ENCODE measurements around the gene POU2F2. TPM values are rescaled to one million over a fixed set of nuclear protein-coding genes. Genes with fewer than 3 reads are reported as not detected.

POU2F2 gene
- total and polyA plus RNA-seq, 2 experiments from 2014 or later, result 2.3 to 4.6 TPM

DNA sequence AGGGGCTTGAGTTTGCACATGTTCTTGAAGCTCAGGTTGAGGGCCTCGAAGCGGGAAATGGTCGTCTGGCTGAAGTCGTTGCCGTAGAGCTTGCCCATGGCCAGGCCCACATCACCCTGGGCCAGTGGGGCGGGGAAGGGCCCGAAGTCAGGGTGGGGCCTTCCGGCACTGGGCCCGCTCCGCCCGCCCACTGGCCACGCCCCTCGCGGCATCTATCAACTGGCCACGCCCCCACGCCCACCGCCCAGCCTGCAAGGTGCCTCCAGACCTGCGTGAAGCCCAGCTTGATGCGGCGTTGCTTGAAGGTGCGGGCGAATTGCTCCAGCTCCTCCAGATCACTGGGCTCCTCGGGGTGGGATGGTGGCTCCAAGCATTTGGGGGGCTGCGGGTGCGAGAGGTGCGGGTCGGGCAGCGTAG, 36.4 kb downstream of the POU2F2 start:
- Mint-ChIP-seq H3K27ac (no peak overlapping the region), H3K36me3 (ENCODE audit: low read depth) (no peaks in the 10 kb centered on the region), H3K4me3 (peak overlapping the region; percentile 65), H3K9me3 (no peaks in the 10 kb centered on the region), H3K27me3 (ENCODE audit: insufficient read depth, low read depth, poor library complexity) (peaks cover 11% of the 10 kb centered on the region), H3K4me1 (peaks cover 26% of the 10 kb centered on the region)
- no peaks in the 10 kb centered on the region for H3K36me3 ChIP-seq (ENCODE audit: insufficient read depth)
- no peaks in the 10 kb centered on the region for H3K27me3 ChIP-seq (ENCODE audit: insufficient read depth)
- 0 out of 2 replicates have a peak, but pooled peaks cover 9% of the 10 kb centered on the region for H3F3A ChIP-seq (replicated peaks; ENCODE audit: low read depth)
- DNase-seq (ENCODE audit: low spot score) (peak; percentile 95), ATAC-seq (peak; percentile 89)
- H3K4me1 ChIP-seq (ENCODE audit: insufficient read depth), result peaks cover 8% of the 10 kb centered on the region; the same call in 1 of the 2 replicates
- H3K4me3 ChIP-seq, result peak overlapping the region; percentile 62
- H3K9me2 ChIP-seq (ENCODE audit: insufficient read depth), result no peaks in the 10 kb centered on the region
- TF ChIP-seq, protein P1, sequence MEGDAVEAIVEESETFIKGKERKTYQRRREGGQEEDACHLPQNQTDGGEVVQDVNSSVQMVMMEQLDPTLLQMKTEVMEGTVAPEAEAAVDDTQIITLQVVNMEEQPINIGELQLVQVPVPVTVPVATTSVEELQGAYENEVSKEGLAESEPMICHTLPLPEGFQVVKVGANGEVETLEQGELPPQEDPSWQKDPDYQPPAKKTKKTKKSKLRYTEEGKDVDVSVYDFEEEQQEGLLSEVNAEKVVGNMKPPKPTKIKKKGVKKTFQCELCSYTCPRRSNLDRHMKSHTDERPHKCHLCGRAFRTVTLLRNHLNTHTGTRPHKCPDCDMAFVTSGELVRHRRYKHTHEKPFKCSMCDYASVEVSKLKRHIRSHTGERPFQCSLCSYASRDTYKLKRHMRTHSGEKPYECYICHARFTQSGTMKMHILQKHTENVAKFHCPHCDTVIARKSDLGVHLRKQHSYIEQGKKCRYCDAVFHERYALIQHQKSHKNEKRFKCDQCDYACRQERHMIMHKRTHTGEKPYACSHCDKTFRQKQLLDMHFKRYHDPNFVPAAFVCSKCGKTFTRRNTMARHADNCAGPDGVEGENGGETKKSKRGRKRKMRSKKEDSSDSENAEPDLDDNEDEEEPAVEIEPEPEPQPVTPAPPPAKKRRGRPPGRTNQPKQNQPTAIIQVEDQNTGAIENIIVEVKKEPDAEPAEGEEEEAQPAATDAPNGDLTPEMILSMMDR (conservative IDR thresholded peaks at IDR 0.05; ENCODE audit: low read depth in 2 of 2), result no peak
- TF ChIP-seq POLR2AphosphoS5 (IDR thresholded peaks at IDR 0.05; ENCODE audit: low read depth), result peak; percentile 69
- H4K20me1 ChIP-seq (replicated peaks; ENCODE audit: insufficient read depth), result no peaks in the 10 kb centered on the region
- no peaks in the 10 kb centered on the region for H3K79me2 ChIP-seq (replicated peaks; ENCODE audit: insufficient read depth)
- no peak overlapping the region for H3K27ac ChIP-seq (ENCODE audit: low read depth)
- H2AFZ ChIP-seq, result peak overlapping the region; percentile 92
- H3K4me2 ChIP-seq, result peak overlapping the region; percentile 82

DNA sequence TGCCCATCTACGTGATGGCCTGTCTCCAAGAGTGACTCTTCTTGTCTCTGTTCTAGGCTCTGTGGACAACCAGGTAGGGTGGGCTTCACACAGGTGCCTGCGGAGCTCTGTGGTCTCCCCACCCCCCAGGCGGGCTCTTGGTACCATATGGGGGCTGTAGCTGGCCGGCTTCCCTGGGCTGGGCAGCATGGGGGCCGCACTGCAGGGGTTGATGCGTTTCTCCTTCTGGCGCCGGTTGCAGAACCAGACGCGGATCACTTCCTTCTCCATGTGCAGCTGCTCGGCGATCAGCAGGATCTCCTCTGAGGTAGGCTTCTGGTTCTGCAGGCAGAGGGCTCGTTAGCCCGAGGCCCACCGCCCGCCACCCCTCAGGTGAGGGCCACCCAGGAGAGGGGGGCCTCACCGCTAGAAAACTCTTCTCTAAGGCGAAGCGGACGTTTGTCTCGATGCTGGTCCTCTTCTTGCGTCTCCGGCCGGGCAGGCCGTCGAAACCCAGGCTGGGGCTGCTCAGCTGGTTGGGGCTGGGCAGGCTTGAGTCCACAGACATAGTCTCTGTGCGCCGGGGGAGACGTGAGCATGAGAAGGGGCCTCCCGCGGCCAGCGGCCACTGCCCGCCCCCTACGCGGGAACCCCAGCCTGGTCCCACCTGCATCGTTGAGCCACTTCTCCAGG, 37.0 kb downstream of the POU2F2 start:
- Histone ChIP-seq H3K27ac (ENCODE audit: low read depth) (no peak overlapping the region), H3K36me3 (ENCODE audit: insufficient read depth) (no peaks in the 10 kb centered on the region), H3K9me2 (ENCODE audit: insufficient read depth) (no peaks in the 10 kb centered on the region), H3K27me3 (ENCODE audit: insufficient read depth) (no peaks in the 10 kb centered on the region), H2AFZ (peak overlapping the region; percentile 63; the same call in 1 of the 2 replicates), H3F3A (replicated peaks; ENCODE audit: low read depth) (0 out of 2 replicates have a peak, but pooled peaks cover 9% of the 10 kb centered on the region), H3K4me1 (ENCODE audit: insufficient read depth) (peaks cover 8% of the 10 kb centered on the region; the same call in 1 of the 2 replicates), H3K4me2 (peak overlapping the region; percentile 82), H3K79me2 (replicated peaks; ENCODE audit: insufficient read depth) (no peaks in the 10 kb centered on the region), H4K20me1 (replicated peaks; ENCODE audit: insufficient read depth) (no peaks in the 10 kb centered on the region), H3K4me3 (peak overlapping the region; percentile 62; the same call in 1 of the 2 replicates)
- Mint-ChIP-seq H3K4me1 (peaks cover 29% of the 10 kb centered on the region), H3K9me3 (no peaks in the 10 kb centered on the region), H3K27me3 (ENCODE audit: insufficient read depth, low read depth, poor library complexity) (peaks cover 11% of the 10 kb centered on the region), H3K36me3 (ENCODE audit: low read depth) (no peaks in the 10 kb centered on the region), H3K27ac (no peak overlapping the region), H3K4me3 (peak overlapping the region; percentile 65)
- ATAC-seq, result peak; percentile 18
- no peak for DNase-seq (ENCODE audit: low spot score)
- no peak for TF ChIP-seq POLR2AphosphoS5 (IDR thresholded peaks at IDR 0.05; ENCODE audit: low read depth)
- TF ChIP-seq JUNB (IDR thresholded peaks at IDR 0.05; ENCODE audit: unreplicated experiment), result no peak
- no peak for TF ChIP-seq EZH2phosphoT487 (IDR thresholded peaks at IDR 0.05; ENCODE audit: unreplicated experiment)
- no peak for TF ChIP-seq STAT1 (IDR thresholded peaks at IDR 0.05; ENCODE audit: unreplicated experiment)
- TF ChIP-seq, protein P2, sequence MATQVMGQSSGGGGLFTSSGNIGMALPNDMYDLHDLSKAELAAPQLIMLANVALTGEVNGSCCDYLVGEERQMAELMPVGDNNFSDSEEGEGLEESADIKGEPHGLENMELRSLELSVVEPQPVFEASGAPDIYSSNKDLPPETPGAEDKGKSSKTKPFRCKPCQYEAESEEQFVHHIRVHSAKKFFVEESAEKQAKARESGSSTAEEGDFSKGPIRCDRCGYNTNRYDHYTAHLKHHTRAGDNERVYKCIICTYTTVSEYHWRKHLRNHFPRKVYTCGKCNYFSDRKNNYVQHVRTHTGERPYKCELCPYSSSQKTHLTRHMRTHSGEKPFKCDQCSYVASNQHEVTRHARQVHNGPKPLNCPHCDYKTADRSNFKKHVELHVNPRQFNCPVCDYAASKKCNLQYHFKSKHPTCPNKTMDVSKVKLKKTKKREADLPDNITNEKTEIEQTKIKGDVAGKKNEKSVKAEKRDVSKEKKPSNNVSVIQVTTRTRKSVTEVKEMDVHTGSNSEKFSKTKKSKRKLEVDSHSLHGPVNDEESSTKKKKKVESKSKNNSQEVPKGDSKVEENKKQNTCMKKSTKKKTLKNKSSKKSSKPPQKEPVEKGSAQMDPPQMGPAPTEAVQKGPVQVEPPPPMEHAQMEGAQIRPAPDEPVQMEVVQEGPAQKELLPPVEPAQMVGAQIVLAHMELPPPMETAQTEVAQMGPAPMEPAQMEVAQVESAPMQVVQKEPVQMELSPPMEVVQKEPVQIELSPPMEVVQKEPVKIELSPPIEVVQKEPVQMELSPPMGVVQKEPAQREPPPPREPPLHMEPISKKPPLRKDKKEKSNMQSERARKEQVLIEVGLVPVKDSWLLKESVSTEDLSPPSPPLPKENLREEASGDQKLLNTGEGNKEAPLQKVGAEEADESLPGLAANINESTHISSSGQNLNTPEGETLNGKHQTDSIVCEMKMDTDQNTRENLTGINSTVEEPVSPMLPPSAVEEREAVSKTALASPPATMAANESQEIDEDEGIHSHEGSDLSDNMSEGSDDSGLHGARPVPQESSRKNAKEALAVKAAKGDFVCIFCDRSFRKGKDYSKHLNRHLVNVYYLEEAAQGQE (IDR thresholded peaks at IDR 0.05; ENCODE audit: unreplicated experiment), result no peak
- TF ChIP-seq NANOG (IDR thresholded peaks at IDR 0.05; ENCODE audit: borderline replicate concordance), result no peak
- no peak for TF ChIP-seq CREB1 (CRISPR knock-in tag; IDR thresholded peaks at IDR 0.05; ENCODE audit: low read depth)
- TF ChIP-seq ZNF331 (CRISPR knock-in tag; IDR thresholded peaks at IDR 0.05; ENCODE audit: low read depth), result no peak
- TF ChIP-seq EZH2 (IDR thresholded peaks at IDR 0.05; ENCODE audit: low read depth, unreplicated experiment), result no peak
- TF ChIP-seq, protein P1 (conservative IDR thresholded peaks at IDR 0.05; ENCODE audit: low read depth in 2 of 2), result no peak
- TF ChIP-seq, protein P3, sequence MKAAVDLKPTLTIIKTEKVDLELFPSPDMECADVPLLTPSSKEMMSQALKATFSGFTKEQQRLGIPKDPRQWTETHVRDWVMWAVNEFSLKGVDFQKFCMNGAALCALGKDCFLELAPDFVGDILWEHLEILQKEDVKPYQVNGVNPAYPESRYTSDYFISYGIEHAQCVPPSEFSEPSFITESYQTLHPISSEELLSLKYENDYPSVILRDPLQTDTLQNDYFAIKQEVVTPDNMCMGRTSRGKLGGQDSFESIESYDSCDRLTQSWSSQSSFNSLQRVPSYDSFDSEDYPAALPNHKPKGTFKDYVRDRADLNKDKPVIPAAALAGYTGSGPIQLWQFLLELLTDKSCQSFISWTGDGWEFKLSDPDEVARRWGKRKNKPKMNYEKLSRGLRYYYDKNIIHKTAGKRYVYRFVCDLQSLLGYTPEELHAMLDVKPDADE (IDR thresholded peaks at IDR 0.05), result no peak
- no peak for TF ChIP-seq ZNF114 (CRISPR knock-in tag; IDR thresholded peaks at IDR 0.05)

Data from GM23338 (cell line).